Measurements from ENCODE around the gene DRP2. TPM values are rescaled to one million over a fixed set of nuclear protein-coding genes. Genes with fewer than 3 reads are reported as not detected.

Gene DRP2
- 1.9 and 2.3 TPM in 2 replicates for total RNA-seq

GRCh38 chrX:101219116-101219863 is at the start of gene DRP2:
Gene DRP2 (plus strand): TSS chrX:101219786. CDS start chrX:101231648, 11,862 bp downstream.

GRCh38 chrX:101290957-101291603 is 71.5 kb downstream of the DRP2 start, which contains the start of gene TAF7L:
Gene TAF7L (minus strand): TSS chrX:101291334. CDS start chrX:101287543, 3,791 bp downstream.

Other genes starting within 250 kb of the DRP2 start
- gene TRMT2B, start 167.7 kb upstream of the DRP2 start, total RNA-seq = 10.0 and 12.8 TPM in 2 replicates
- 20.6 and 28.9 TPM in 2 replicates for gene TMEM35A, start 140.9 kb upstream of the DRP2 start, total RNA-seq
- gene CENPI, start 121.6 kb upstream of the DRP2 start, total RNA-seq = 2.2 and 4.7 TPM in 2 replicates
- gene TAF7L, start 71.5 kb downstream of the DRP2 start, total RNA-seq = 0.69 and 0.95 TPM in 2 replicates
- 1.5 and 2.0 TPM in 2 replicates for gene TIMM8A, start 129.0 kb downstream of the DRP2 start, total RNA-seq
- not detected in 2 replicates for gene BTK, start 166.4 kb downstream of the DRP2 start, total RNA-seq
- 470 and 648 TPM in 2 replicates for gene RPL36A, start 171.2 kb downstream of the DRP2 start, total RNA-seq
- 23.3 and 24.7 TPM in 2 replicates for gene GLA, start 188.1 kb downstream of the DRP2 start, total RNA-seq
- 101 and 118 TPM in 2 replicates for gene HNRNPH2, start 188.4 kb downstream of the DRP2 start, total RNA-seq